SH-SY5Y (cell line): ENCODE measurements around the gene EEIG1.

Experiments
- GATA2 ChIP-seq: IDR thresholded peaks from 2 replicates; pipeline ENCODE4 v1.6.1; 2011; ENCODE audit warnings: mild to moderate bottlenecking, low read depth, low read length
- GATA3 ChIP-seq: IDR thresholded peaks from 2 replicates; pipeline ENCODE4 v1.6.1; 2011; ENCODE audit warnings: low read depth, mild to moderate bottlenecking, low read length, moderate library complexity

DNA sequence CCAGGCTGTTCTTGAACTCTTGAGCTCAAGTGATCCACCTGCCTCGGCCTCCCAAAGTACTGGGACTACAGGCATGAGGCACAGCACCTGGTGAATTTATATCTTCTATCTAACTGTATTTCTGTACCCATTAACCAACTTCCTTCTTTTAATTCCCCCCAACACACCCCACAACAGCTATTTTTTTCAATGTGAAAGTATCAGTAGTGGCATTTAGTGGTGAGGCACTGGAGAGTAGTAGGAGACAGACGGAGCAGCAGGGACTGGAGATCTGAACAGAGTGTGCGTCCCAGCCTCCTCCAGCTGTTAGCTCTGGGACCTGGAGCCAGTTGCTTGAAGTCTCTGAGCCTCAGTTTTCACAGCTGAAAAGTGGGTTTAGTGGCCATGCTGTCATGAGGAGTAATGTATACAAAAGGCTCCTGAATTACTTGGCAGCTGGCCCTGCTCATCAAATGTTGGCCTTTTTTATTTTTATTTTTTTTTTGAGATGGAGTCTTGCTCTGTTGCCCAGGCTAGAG lies 11.0 kb upstream of the EEIG1 start:
- no peak for TF ChIP-seq GATA2
- no peak for TF ChIP-seq GATA3
